Measurements from ENCODE around the gene TTC23L.
A peak's percentile ranks its signal among the peaks of the same experiment; 100 is the strongest.

The TTC23L gene

DNA sequence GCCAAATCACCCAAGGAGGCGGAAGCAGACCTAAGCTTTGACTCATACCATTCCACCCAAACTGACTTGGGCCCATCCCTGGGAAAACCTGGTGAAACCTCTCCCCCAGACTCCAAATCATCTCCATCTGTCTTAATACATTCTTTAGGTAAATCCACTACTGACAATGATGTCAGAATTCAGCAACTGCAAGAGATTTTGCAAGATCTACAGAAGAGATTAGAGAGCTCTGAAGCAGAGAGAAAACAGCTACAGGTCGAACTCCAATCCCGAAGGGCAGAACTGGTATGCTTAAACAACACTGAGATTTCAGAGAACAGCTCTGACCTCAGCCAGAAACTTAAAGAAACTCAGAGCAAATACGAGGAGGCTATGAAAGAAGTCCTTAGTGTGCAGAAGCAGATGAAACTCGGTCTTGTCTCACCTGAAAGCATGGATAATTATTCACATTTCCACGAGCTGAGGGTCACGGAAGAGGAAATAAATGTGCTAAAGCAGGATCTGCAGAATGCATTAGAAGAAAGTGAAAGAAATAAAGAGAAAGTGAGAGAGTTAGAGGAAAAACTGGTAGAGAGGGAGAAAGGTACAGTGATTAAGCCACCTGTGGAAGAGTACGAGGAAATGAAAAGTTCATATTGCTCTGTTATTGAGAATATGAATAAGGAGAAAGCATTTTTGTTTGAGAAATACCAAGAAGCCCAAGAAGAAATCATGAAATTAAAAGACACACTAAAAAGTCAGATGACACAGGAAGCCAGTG lies 15.8 kb upstream of the TTC23L start:
- no peak for TF ChIP-seq ZFX (IDR thresholded peaks at IDR 0.05)
- TF ChIP-seq, protein P1, sequence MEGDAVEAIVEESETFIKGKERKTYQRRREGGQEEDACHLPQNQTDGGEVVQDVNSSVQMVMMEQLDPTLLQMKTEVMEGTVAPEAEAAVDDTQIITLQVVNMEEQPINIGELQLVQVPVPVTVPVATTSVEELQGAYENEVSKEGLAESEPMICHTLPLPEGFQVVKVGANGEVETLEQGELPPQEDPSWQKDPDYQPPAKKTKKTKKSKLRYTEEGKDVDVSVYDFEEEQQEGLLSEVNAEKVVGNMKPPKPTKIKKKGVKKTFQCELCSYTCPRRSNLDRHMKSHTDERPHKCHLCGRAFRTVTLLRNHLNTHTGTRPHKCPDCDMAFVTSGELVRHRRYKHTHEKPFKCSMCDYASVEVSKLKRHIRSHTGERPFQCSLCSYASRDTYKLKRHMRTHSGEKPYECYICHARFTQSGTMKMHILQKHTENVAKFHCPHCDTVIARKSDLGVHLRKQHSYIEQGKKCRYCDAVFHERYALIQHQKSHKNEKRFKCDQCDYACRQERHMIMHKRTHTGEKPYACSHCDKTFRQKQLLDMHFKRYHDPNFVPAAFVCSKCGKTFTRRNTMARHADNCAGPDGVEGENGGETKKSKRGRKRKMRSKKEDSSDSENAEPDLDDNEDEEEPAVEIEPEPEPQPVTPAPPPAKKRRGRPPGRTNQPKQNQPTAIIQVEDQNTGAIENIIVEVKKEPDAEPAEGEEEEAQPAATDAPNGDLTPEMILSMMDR (conservative IDR thresholded peaks at IDR 0.05), result no peak
- no peak overlapping the region for H3K27ac ChIP-seq

DNA sequence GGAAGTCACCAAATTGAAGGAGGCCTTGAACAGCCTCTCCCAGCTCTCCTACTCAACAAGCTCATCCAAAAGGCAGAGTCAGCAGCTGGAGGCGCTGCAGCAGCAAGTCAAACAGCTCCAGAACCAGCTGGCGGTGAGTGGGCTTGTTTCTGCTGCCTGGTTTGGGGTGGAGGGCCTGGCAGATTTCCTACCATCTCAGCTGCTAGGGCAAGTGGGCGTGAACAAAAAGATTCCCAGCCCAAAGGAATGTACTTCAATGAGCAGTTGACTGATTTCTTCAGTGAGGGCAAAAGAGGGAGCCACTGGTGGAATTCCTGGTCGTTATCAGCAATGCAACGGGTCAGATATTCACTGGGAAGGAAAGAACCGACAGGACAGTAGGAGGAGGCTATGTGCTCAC lies 12.6 kb upstream of the TTC23L start:
- no peak for TF ChIP-seq ZFX (IDR thresholded peaks at IDR 0.05)
- TF ChIP-seq, protein P1 (conservative IDR thresholded peaks at IDR 0.05), result no peak
- no peak overlapping the region for H3K27ac ChIP-seq

DNA sequence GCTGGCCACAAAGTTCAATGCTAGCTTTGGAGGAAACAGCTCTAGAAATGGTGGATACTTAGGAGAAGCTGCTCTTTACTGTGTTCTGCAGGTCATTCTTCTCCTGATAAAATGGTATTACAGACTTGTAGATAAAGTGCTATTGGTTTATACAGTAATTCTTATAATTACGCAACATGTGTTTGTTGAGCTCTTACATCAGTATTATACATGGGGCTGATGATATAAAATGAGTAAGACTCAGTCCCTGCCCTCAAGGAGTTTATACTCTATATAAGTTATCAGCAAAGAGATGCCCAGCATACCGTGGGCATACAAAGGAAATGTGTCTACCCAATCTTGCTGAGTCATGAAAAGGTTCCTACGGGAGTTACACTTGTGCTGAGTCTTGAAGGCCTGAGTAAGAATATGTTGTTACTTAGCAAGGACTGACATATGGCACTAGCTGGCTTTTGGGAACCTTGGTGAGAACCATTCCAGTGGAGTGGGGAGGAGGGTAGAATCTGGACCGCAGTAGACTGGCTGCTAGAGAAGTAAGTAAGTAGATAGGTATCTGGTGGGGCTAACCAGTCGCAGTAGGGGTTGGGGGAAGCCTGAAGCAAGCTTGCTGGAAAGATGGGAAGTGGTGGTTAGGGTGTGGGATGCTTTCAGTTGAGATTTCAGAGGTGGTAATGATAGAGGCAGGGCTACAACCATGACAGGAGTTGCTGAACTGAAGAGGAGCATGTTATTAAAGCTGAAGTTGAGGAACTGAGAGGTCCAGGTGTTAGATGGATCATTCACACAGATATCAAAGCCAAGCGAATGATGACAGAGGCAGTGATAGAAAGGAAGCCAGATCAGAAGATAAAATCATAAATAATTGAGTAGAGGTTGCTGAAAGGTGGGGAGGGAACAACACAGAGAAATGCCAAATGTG lies 11.1 kb upstream of the TTC23L start:
- TF ChIP-seq, protein P1 (conservative IDR thresholded peaks at IDR 0.05), result no peak
- TF ChIP-seq ZFX (IDR thresholded peaks at IDR 0.05), result no peak
- no peak overlapping the region for H3K27ac ChIP-seq

DNA sequence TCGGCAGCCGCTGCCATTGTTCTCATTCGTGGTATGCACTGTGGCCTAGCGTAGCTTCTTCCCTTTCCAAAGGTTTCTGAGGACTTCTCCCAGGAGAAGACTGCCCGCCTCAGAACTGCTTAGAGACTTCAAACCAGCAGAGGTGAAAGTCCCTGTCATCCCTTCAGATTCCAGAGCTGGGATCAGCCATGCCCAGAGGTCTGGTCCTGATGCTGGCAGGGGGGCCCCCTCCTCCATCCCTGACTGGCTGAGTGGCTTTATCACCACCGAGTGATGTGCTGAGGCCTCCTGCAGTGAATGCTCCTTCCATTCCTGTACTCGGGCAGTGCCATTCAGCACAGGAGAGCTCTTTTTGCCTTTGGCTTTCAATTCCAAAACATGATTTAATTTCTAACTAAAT lies 8.1 kb upstream of the TTC23L start:
- peak overlapping the region; percentile 51; the same call in 1 of the 2 replicates for H3K27ac ChIP-seq

DNA sequence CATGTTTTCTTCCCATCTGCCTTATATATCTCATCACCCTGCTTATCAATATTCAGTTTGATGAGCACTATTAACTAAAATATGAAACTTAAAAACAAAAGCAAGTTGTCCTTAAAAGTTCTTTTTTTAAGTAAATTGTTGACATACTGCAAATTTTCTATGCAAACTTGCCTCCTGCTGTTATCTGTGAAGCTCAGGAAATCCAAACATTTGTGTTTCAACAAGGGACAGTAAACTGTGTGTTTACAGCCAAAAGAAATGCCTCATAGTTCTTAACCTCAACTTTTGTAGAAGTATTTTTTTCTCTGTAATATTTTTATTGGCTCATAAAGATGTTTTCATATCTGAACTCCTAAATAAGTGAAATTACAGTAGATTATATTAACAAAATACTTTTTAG lies 7.7 kb upstream of the TTC23L start:
- no peak overlapping the region; the same call in 1 of the 2 replicates for H3K27ac ChIP-seq
- no peak for TF ChIP-seq ZFX (IDR thresholded peaks at IDR 0.05)
- TF ChIP-seq, protein P1 (conservative IDR thresholded peaks at IDR 0.05), result no peak

DNA sequence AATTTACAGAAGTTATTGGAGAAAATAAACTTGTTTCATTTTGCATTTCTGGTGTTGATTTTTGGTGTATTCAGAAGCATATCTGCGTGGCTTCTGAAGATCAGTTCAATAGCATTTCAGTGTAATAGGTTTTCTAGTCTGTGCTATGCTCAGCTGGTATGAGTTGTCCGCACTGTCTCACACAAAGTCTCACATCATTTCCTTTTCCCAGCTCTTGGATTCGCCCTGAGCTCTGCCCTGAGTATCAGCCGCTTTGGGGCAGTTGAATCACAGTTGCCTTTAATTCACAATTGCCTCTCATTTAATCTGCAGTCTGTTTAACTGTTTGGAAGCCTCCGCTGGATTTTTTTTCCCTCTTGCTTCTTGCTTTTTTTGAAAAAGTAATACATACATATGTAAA lies 6.4 kb upstream of the TTC23L start:
- H3K27ac ChIP-seq, result no peak overlapping the region
- TF ChIP-seq, protein P1 (conservative IDR thresholded peaks at IDR 0.05), result no peak
- TF ChIP-seq ZFX (IDR thresholded peaks at IDR 0.05), result no peak

DNA sequence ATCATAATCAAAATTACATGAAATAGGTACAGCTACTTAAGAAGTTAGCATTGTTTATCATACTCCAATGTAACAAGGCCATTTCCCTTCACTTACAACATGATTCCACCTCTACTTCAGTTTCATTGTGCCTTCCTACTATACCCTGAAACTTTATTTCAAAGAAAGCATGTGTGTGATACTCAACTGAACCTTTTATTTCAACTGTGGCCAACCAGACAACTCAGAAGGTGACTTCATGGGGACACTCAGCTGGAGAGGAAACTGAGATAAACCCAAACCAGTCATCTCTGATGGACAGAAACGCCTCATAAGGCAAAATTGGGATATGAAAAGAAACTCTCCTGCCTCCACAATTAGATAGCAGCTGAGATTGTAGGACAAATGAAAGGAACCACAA lies 5.9 kb upstream of the TTC23L start:
- TF ChIP-seq, protein P1 (conservative IDR thresholded peaks at IDR 0.05), result no peak
- no peak for TF ChIP-seq ZFX (IDR thresholded peaks at IDR 0.05)
- H3K27ac ChIP-seq, result no peak overlapping the region
